ENCODE results near the gene CLUH.

CLUH gene, protein sequence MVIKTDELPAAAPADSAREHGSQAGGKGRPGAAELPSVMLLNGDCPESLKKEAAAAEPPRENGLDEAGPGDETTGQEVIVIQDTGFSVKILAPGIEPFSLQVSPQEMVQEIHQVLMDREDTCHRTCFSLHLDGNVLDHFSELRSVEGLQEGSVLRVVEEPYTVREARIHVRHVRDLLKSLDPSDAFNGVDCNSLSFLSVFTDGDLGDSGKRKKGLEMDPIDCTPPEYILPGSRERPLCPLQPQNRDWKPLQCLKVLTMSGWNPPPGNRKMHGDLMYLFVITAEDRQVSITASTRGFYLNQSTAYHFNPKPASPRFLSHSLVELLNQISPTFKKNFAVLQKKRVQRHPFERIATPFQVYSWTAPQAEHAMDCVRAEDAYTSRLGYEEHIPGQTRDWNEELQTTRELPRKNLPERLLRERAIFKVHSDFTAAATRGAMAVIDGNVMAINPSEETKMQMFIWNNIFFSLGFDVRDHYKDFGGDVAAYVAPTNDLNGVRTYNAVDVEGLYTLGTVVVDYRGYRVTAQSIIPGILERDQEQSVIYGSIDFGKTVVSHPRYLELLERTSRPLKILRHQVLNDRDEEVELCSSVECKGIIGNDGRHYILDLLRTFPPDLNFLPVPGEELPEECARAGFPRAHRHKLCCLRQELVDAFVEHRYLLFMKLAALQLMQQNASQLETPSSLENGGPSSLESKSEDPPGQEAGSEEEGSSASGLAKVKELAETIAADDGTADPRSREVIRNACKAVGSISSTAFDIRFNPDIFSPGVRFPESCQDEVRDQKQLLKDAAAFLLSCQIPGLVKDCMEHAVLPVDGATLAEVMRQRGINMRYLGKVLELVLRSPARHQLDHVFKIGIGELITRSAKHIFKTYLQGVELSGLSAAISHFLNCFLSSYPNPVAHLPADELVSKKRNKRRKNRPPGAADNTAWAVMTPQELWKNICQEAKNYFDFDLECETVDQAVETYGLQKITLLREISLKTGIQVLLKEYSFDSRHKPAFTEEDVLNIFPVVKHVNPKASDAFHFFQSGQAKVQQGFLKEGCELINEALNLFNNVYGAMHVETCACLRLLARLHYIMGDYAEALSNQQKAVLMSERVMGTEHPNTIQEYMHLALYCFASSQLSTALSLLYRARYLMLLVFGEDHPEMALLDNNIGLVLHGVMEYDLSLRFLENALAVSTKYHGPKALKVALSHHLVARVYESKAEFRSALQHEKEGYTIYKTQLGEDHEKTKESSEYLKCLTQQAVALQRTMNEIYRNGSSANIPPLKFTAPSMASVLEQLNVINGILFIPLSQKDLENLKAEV (N-terminal part only)

GRCh38 chr17:2711608-2712299 lies at the start of gene CLUH:
Gene CLUH, minus strand, starts transcription at chr17:2711764. Its CDS starts 103 bp downstream, at chr17:2711661.
- no peaks in the 10 kb centered on the region for H3K9me3 ChIP-seq (ENCODE audit: insufficient read depth, low read depth, low read length)
- TF ChIP-seq CTCF (conservative IDR thresholded peaks at IDR 0.05; ENCODE audit: low read length) = no peak
- no peak for TF ChIP-seq EZH2phosphoT487 (IDR thresholded peaks at IDR 0.05; ENCODE audit: borderline replicate concordance)
- no peaks in the 10 kb centered on the region for H3K9me2 ChIP-seq (replicated peaks; ENCODE audit: low read depth, low read length)
- H3K79me2 ChIP-seq (ENCODE audit: insufficient read depth, low read length) = peaks cover 62% of the 10 kb centered on the region
- H3K4me3 ChIP-seq (ENCODE audit: low read length, poor library complexity, severe bottlenecking) = peak within 1 kb of the TSS; percentile 78
- peaks cover 43% of the 10 kb centered on the region for H3K4me1 ChIP-seq (ENCODE audit: insufficient read depth, low read length, poor library complexity, severe bottlenecking)
- H3K4me2 ChIP-seq (ENCODE audit: low read depth, low read length, poor library complexity, severe bottlenecking) = peak within 1 kb of the TSS; percentile 99
- no peaks in the 10 kb centered on the region for H3K36me3 ChIP-seq (ENCODE audit: insufficient read depth, low read length)
- peak within 1 kb of the TSS; percentile 82 for H3K9ac ChIP-seq (ENCODE audit: low read depth, low read length, poor library complexity, severe bottlenecking)
- no peaks in the 10 kb centered on the region for H3K27me3 ChIP-seq (ENCODE audit: insufficient read depth, low read length, poor library complexity, severe bottlenecking)
- H4K20me1 ChIP-seq (ENCODE audit: insufficient read depth, low read length, poor library complexity, severe bottlenecking) = peaks cover 43% of the 10 kb centered on the region
- peak within 1 kb of the TSS; percentile 88 for H2AFZ ChIP-seq (ENCODE audit: low read length)
- H3F3A ChIP-seq (ENCODE audit: low read depth) = no peaks in the 10 kb centered on the region

GRCh38 chr17:2758870-2759269 lies 47.3 kb upstream of the CLUH start:
- Histone ChIP-seq H3K79me2 (ENCODE audit: insufficient read depth, low read length) (no peaks in the 10 kb centered on the region), H3K27me3 (ENCODE audit: insufficient read depth, low read length, poor library complexity, severe bottlenecking) (no peaks in the 10 kb centered on the region), H2AFZ (ENCODE audit: low read length) (no peak overlapping the region), H3K36me3 (ENCODE audit: insufficient read depth, low read length) (no peaks in the 10 kb centered on the region), H3K4me2 (ENCODE audit: low read depth, low read length, poor library complexity, severe bottlenecking) (no peak overlapping the region), H3F3A (ENCODE audit: low read depth) (no peaks in the 10 kb centered on the region), H4K20me1 (ENCODE audit: insufficient read depth, low read length, poor library complexity, severe bottlenecking) (no peaks in the 10 kb centered on the region), H3K9me2 (replicated peaks; ENCODE audit: low read depth, low read length) (no peaks in the 10 kb centered on the region), H3K9me3 (ENCODE audit: insufficient read depth, low read depth, low read length) (no peaks in the 10 kb centered on the region), H3K9ac (ENCODE audit: low read depth, low read length, poor library complexity, severe bottlenecking) (no peak overlapping the region), H3K4me3 (ENCODE audit: low read length, poor library complexity, severe bottlenecking) (no peak overlapping the region), H3K4me1 (ENCODE audit: insufficient read depth, low read length, poor library complexity, severe bottlenecking) (no peaks in the 10 kb centered on the region)
- TF ChIP-seq CTCF (conservative IDR thresholded peaks at IDR 0.05; ENCODE audit: low read length) = no peak
- no peak for TF ChIP-seq EZH2phosphoT487 (IDR thresholded peaks at IDR 0.05; ENCODE audit: borderline replicate concordance)
